Renal cortical epithelial cell (primary cell): ENCODE data around the gene KAZN. TPM values are rescaled to one million over a fixed set of nuclear protein-coding genes. Genes with fewer than 3 reads are reported as not detected.

Experiments used
- DNase-seq: peaks from one replicate; pipeline ENCODE4 v3.0.0-alpha.2; 2011; ENCODE audit warnings: low read depth
- total RNA-seq: library from RNA; depleted of rRNA; stranded (reverse); fragments of >200 nt; gene quantifications from 2 replicates; pipeline ENCODE4 v1.2.3, GENCODE V29; 2014

KAZN gene
- total RNA-seq, 1 donor from 2014 or later, result 30.8 TPM

- DNase-seq, result no peak
Observed at GRCh38 chr1:14590411-14591180, 7.9 kb upstream of the KAZN start.

GRCh38 chr1:14591600-14591999, 6.9 kb upstream of the KAZN start:
- DNase-seq, result no peak

GRCh38 chr1:14592004-14592631, 6.4 kb upstream of the KAZN start:
- no peak for DNase-seq

GRCh38 chr1:14593302-14593701, 5.2 kb upstream of the KAZN start:
- DNase-seq, result no peak

DNA sequence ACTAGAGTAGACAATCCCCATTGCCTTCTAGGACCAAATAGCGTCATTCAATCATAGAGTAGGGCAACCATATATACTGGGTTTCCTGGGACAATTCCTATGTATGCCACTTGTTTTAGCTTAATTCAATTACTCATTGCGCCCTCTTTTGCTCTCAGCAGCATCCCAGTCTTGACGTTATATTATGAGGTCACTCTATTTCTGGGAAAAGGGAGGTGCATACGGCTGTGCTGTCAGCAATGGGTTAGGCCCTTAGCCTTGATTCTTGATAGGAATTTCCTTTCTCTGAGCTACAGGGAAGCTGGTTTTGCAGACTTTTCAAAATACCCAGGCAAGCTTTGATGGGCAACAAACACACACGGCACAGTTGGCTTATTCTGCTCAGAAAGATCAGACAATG, 4.4 kb upstream of the KAZN start:
- no peak for DNase-seq

GRCh38 chr1:14596591-14596990, 1.9 kb upstream of the KAZN start:
- no peak for DNase-seq

GRCh38 chr1:14597343-14598006, 1.0 kb upstream of the KAZN start:
- peak; percentile 39 for DNase-seq

DNA sequence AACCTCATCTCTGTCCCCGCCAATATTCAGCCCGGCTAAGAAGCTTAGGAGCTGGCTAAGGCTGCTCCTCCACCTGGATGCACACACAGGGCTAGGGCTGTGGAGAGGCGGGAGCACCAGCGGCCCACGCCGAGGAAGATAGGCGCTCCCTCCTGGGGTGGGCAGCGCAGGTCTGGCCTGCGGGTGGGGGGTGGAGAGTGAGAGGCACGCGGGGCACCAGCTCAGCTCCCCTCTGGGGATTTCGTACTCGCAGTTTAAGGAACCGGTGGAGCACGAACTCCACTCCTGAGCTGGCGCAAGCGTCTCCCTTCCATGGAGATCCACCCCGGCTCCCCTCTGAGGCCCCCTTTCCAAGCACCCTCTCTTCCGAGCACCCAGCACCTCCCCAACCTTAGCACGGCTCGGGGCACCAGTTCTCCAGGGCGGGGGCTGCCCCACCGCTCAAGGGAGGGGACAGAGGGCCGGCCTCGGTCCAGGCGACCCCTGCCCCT, 433 bp upstream of the KAZN start:
- DNase-seq, result no peak

GRCh38 chr1:14599183-14599791, 802 bp downstream of the KAZN start:
- DNase-seq, result no peak

GRCh38 chr1:14599800-14600199, 1.3 kb downstream of the KAZN start:
- DNase-seq, result no peak

DNA sequence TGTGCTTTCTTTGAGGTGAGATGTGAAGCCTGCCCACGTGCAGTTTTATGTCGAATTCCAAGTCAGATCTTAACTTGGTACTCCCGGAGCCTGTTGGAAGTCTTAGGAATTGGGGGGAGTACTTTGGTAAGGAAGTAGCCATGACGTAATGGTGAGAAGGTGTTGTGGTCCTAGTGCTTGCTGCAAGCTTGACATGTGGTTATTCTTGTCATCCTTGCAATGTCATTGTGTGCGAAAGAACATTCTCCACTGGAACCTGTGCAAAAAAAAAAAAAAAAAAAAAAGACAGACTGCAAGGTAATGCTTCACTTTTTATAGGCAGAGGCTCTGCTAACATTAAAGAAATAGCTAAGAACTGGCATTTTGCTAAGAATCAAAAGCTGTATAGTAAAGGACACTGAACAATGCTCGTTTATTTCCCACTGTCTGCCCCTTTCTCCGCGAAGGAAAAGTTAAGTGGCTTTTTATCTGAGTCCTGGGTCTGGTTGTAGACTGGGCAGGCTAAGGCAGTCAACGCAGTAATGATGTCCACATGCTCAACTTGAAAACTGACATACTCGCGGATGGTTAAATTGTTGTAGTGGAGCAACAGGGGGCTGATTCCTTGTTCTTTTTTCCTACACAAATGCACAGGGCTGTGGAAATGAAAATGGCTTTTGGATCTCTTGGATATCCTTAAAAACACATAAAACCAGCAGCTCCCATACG, 2.1 kb downstream of the KAZN start:
- DNase-seq, result no peak

DNA sequence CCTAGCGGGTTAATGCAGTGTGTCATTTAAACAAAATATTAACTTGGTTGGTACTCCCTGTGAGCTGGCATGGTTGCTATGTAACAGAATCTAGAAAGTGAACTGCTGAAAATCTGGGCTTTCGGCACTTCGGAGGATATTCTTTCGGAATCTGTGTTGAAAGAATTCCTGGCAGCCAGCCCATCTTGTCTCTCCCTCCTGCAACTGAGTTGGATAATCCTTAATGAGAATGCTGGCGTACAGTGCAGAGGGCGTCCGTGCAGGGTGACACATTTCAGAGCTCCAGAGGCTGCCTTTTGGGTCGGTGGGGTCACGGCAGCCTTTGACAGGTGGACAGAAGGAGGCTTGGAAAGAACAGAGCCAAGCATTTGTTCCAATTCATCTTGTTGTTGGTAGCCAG, 3.7 kb downstream of the KAZN start:
- peak; percentile 63 for DNase-seq

DNA sequence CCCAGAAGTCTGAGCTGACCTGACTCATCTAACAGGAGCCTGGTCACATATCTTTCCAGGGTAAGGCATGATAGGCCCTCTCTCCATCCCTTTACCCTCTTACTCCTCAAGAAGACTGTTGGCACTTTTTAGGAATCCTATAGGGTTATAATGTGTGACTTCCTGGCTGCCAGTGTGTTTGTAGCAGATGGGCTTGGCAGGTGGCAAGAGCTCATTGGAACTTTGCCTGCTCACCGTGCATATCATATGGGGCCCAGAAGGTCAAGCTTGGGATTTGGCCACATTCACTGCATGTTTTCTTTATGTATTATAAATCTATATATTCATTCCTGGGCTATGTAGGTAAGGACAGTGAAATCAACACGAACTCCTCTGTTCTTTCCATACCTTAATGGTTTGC, 5.2 kb downstream of the KAZN start:
- no peak for DNase-seq

GRCh38 chr1:14604414-14604813, 5.9 kb downstream of the KAZN start:
- DNase-seq, result no peak

GRCh38 chr1:14605945-14606344, 7.5 kb downstream of the KAZN start:
- DNase-seq, result peak; percentile 34

GRCh38 chr1:14606632-14607031, 8.1 kb downstream of the KAZN start:
- no peak for DNase-seq

GRCh38 chr1:14607295-14607694, 8.8 kb downstream of the KAZN start:
- DNase-seq, result no peak

GRCh38 chr1:14608308-14608707, 9.8 kb downstream of the KAZN start:
- DNase-seq, result no peak

GRCh38 chr1:14610761-14611160, 12.3 kb downstream of the KAZN start:
- peak; percentile 49 for DNase-seq

GRCh38 chr1:14611792-14612191, 13.3 kb downstream of the KAZN start:
- no peak for DNase-seq

- no peak for DNase-seq
Observed at GRCh38 chr1:14612256-14612655, 13.8 kb downstream of the KAZN start.

- DNase-seq, result no peak
Observed at GRCh38 chr1:14613926-14614325, 15.4 kb downstream of the KAZN start.
